ENCODE results near the gene TAF11L8.

- no peak for TF ChIP-seq POLR2A (IDR thresholded peaks at IDR 0.05; ENCODE audit: low read depth, low read length)
- TF ChIP-seq NR2C1 (IDR thresholded peaks at IDR 0.05) = no peak
These were observed 14.2 kb upstream of the TAF11L8 start for GRCh38 chr5:17604951-17605350.

Measured in GM12878 (cell line).